HG03354 (cell line): ENCODE measurements around the gene ABCB6.

ENCODE experiments used
- ATAC-seq: cut with Tn5 transposase; IDR thresholded peaks from one replicate; pipeline ENCODE4 v1.9.1; 2021; ENCODE audit warnings: mild to moderate bottlenecking; ENCODE audit not compliant: unreplicated experiment, poor library complexity, severe bottlenecking

Gene ABCB6

DNA sequence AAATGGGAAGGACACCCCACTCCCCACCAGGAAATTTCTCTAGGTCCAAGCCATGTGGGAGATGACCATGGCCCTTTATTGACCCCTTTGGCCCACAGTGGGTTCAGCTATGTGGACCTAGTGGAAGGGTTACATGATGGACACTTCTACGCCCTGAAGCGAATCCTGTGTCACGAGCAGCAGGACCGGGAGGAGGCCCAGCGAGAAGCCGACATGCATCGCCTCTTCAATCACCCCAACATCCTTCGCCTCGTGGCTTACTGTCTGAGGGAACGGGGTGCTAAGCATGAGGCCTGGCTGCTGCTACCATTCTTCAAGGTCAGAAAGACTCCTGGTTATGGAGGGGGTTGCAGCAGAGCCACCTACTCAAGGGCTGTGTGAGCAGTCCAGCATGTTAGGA lies 27.8 kb upstream of the ABCB6 start:
- ATAC-seq, result no peak

DNA sequence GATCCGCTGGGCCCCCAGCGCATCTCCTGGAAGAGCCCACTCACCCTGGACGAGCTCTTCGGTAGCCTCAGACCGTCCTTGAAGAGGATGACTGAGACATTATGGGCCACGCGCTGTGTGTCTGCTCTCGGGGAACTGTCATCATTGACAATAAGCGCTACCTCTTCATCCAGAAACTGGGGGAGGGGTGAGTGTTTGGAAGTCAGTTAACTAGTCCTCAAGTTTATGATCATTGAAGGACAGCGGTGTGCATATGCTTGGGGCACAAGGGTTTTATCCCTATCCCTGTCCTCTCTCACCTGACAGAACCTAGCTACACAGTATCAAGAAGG lies 27.1 kb upstream of the ABCB6 start:
- ATAC-seq, result no peak

DNA sequence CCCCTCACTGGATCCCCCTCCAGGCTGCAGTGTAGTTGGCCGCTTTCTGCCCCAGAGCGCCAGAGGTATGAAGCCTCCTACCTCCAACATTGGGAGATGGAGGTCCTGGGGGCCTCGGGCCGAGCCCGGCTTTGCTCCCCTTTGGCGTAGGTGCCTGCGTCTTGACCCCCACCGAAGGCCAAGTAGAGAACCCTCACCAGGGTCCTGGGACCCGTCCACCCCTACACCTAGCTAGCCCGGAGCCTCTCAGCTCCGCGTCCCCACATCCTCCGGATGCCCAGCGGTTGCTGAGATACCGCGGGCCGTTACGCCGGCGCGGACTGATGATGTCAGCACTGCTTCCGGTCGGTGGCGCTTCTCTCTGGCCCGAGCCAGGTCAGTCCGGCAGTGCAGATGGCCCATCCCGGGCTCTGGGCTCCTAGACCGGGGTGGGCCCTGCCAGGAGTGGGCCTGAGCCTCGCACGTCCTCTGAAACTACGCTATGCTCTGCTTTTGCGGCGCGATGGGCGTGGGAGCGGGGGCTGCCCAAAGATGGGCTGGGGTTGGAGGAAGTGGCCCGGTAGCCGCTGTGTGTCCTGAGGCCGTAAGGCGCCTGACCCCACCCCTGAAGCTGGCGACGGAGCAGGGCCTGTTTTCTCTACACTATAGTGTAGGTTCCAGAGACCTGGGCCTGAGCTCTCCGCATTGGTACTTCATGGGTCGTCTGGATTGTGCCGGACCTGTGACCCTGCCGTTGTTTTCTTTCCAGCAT lies 26.6 kb upstream of the ABCB6 start, which contains the start of the genes GLB1L and STK16:
Gene GLB1L, minus strand, starts transcription at position 297 of the 751 bp plus-strand sequence. CDS start 1,871 bp downstream, outside the sequence.
Gene STK16, plus strand, starts transcription at position 332 of the 751 bp plus-strand sequence. CDS start 521 bp downstream, outside the sequence.
- peak; percentile 72 for ATAC-seq

DNA sequence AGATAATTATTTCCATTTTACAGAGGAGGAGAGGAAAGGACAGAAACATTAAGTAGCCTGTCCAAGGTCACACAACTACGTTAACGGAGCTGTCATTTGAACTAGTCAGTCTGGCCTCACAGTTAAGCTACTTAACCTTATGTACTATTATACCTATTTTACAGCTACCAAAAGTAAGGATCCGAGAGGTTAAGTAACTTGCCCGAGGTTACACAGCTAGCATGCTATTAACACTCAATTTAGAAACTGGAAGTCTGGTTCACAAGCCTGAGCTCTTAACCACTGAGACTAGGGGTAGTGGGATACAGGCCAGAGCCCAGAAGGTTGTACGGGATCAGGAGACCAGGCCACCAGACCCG lies 26.0 kb upstream of the ABCB6 start:
- ATAC-seq, result no peak

DNA sequence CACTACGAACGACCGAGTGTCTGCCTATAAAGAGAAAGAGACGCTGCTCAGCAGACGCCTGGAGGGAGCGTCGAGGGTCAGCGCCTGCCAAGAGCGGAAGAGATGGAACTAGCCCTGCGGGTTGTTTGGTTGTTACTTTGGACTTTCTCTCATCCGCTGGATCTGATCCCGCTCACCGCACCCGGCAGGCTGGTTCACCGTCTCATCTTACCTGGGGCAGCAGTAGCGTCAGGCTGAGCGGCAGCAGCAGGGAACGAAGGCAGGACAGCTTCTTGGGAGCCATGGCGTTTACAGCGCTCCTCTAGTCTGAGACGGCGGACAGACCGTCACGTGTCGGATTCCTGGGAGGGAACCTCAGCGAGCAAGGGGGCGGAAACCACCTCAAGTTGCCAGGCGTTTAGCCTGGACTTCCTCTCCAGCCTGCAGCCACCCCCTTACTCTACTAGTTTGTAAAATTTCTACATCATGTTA lies 24.6 kb upstream of the ABCB6 start:
- no peak for ATAC-seq

DNA sequence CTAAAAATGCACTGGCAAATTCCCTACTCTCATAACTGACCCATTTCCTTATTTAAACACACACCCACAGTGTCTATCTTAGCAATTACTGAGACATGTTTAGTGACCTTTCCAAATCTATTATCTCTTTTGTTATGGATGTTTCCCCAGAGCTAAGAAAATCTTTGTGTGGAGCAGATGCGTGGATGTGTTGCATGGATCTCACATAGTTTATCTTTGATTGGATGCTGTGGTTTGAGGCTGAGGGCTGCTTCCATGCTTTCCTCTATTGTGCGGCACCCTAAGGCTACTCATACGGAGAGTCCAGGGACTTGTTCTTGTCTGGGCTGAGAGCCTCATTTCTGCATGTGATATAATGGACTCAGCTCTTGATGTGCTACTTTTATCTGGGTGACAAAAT lies 15.6 kb upstream of the ABCB6 start:
- no peak for ATAC-seq

DNA sequence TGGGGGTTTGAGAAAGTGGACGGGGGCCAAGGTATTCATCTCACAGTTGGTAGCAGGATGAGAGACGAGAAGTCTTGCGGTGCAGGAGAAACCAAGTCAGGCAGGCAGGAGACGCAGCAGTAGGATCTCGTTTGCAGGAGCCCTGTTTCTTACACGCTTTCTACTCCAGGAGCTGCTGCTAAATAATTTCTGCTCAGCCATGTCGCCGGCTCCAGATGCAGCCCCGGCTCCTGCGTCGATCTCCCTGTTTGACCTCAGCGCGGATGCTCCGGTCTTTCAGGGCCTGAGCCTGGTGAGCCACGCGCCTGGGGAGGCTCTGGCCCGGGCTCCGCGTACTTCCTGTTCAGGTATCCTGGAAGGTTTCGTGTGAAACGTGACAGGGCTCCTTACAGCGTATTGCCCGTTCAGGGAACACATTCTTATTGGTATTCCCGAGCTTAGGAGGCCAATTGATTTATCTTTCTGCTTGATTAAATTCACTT lies 11.3 kb upstream of the ABCB6 start:
- ATAC-seq, result peak; percentile 18

DNA sequence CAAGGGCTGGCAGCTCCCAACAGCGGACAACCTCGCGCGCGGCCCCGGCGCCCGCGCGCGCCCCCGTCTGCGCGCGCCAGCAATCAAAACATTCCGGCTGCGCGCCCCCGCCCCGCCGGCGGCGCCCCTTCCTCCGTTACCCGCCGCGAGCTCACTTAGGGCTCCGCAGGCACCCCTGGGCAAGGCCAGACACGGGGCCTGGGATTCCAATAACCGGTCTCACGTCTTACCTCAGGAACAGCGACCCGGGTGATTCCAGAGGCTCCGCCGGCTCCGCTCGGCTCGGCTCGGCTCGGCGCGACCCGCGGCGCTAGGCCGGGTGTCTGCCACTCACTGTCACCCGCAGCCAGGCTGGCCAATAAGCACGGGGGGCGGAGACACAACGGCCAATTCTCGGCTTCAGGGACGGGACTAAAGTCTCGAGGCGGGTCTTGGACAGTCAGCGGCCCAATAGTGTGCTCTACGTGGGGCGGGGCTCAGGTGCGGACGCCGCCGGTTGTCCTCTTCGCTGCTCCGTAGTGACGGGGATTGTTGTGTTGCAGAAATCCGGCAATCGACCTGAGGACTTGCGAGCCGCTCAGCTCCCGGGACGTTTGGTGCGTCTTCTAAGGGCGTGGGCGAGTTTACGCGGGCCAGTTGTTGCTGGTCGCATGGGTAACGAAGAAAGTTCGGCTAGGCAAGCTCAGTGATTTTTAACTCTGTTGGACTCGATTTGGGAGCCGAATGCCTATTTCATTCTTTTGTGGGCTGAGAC lies 10.7 kb upstream of the ABCB6 start, which contains the start of the genes ANKZF1 and ATG9A:
Gene ANKZF1, plus strand, starts transcription at position 502 of the 754 bp plus-strand sequence. CDS start 452 bp downstream, outside the sequence.
Gene ATG9A, minus strand, starts transcription at position 332 of the 754 bp plus-strand sequence. CDS start 1,612 bp downstream, outside the sequence.
- peak; percentile 98 for ATAC-seq

DNA sequence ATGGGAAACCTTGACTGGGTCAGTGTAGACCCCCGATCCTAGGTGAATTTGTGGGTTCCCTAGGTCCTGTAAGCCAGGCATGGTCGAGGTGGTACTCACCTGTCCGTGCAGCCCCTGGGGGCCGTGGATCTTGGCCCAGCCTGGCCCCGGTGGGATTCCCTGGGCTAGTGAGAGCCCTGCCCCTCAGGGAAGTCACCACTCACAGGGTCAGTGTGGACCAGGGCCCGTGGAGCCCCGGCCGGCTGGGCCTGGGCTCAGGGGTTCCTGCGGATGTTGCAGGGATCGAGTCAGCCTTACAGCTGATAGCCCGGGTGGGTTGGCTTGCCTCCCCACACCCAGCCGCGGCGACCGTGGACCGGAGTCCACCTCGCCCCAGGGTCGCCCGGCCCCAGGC lies 10.2 kb upstream of the ABCB6 start:
- ATAC-seq, result no peak

DNA sequence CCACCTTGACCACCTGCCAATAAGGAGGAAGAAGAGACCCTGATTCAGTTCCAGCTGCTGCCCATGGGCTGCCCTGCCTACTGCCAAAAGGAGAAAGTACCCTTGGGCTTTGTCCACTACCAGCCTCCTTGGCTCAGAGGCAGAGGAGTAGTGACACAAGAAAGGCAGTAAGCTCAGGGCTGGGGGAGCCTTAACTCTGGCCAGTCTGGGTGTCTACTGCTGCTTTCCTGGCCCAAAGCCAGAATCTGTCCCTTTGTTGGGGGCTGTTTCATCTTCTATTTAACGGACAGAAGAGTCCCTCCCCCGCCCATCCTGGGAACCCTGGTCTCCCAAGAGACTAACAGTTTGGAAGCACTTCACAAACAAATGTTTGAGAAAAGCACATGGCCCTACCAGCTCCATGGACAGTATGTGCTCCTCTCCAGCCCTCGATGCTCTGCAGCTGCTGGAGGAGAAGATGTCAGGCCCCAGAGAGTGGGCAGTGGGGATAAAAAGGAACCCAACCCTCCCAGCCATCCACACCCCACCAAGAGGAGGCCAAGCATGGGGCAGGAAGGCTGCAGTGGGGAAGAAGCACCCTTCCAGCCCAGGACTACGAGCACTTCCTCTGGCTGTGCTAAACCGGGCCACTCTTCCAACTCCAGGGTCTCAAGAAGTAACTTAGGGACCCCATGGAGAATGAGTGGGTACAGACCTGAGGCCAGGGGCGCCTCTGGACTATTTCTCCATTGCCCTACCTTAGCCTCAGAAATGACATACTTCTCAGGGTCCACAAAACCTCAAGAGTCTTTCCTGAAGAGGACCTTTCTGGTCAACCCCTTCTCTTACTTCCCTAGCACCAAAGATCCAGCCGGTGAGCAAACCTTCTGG lies 9.5 kb upstream of the ABCB6 start:
- no peak for ATAC-seq

DNA sequence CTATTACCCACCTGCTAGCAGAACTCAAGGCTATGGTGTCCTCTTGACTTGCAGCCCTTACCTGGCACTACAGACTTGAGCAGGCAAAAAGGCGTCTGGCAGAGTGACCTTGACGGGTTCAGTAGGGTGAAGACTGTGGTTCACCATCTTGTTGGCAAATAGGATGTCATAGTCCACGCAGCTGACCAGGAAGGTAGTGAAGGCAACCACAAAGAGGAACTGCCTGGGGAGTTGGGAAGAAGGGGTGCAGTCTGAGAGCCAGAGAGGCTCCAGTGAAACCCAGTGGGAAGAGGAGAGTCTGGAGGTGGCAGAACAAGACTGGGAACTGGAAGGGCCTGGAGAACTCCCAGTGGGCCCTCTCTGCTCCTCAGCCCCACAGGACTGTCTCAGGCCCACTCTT lies 6.6 kb upstream of the ABCB6 start:
- ATAC-seq, result no peak

DNA sequence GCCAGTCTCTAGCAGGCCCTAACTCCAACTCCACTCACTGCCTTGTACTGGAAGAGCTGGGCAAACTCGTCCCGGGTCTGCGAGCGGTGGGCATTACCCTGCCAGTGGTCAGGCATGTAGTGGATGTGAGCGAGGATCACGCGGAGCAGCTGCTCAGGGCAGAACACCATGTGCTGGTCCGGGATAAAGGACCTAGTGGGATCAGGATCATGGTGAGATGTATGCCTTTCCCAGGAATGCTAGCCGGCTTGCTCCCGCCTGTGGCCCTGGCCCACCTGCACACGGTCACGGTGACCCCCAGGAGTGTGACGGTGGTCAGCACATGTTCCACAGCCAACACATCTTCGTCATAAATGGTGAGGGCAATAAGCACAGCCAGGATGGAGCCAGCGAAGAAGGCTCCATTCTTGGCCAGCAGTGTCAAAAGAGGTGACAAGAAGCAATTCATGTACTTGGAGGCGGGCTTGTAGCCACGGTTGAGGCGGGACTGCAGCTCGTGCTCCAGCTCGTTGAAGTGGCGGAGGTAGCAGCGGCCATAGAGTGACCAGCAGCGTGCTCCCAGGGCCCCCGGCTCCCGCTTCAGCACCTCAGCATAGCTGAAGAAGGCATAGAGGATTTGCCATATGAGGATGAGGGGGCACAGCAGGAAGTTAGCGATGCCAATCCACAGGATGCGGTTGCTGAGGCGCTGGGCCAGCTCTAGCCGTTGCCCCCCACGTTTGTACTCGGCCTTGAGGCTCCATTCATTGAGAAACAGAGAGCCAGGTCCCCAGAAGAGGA lies 5.3 kb upstream of the ABCB6 start:
- no peak for ATAC-seq

DNA sequence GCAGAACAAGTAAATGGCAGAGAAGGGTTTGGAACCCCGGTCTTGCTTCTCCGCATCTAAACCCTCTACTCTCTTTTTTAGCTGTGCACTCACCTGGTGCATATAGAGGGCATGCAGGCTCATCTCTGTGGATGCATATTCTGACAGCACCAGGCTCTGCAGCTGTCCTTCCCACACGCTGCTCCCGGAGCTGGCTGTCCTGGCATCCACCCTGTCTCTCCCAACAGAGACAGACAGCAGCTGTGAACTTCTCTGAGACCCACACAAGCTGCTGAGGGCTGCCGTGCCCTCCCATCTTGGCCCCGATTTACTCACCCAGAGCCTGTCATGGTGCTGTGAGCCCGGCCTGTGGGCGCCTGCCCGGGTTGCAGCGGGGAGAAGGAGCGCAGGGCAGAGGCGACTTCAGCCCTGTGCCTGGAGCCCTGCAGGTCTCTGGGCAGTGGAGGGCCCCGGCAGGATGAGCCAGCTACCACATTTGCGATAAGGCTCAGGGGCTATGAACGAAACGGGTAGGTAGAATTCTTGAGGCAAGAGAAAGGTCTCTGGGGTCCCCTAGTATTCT lies 3.3 kb upstream of the ABCB6 start:
- no peak for ATAC-seq

DNA sequence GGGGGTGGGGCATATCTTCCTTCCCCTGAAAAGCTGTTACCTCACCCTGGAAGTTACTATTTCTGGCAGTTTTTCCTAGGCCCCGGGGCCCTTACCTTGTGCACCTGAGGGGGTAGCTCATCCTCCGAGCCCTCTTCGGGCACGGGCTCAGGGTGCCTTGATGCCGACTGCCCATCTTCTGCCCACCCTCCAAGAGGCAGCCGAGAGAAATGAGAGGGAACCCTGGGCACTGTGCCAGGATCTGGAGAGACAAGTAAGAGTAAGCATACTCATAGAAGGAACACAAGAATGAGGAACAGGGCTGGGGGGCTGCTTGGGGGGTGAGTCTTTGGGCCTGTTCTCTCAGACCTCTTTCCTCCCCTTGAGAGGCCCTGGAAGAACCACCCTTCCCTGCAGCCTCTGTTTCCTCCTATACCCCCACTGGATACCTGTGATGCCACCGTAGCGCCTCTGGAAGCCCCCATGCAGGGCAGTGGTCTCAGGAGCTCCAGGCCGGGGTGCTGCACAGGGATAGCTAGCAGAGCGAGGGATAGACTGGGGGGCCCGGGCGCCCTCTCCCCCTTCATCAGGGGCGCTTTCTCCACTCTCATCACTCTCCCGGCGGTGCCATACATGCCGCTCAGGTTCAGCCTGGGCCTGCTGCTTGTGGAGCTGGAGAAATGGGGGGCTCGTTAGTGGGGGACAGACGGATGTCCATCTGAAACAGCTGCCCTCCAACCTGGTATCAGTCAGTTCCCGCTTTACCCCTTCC lies 2.1 kb upstream of the ABCB6 start:
- ATAC-seq, result no peak

DNA sequence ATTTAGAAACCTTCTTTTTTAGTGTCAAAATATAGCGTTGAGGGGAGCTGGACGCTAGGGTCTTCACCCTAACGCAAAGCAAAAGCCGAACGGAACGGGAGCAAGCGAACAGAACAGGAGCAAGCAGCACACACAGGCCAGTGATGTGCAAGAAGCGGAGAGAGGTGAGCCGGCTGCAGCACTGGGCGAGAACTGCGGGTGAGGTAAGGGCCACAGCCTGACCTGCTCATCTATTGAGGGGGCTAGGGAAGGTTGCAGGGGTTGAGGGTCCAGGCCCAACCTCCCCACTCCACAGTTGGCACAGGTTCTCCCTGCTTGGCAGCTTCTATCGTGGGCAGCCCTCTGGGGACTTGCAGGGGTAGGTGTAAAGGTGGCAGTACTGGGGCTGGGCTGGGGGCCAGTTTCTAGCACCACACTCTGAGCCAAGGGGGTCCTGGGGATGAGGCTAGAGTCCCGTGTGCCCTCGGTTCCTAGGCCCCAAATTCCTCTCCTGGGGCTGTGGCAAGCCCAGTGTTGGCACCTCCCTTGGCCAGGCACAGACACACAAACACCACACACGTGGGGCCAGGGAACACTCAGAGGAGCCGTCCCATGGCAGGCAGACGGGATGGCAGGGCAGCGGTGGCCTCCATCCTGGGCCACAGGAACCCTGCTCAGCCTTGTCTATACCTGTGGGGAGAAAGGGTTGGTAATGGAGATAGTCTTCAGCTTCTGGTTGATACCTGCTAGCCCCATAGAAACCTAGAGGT lies 1.2 kb upstream of the ABCB6 start:
- no peak for ATAC-seq

DNA sequence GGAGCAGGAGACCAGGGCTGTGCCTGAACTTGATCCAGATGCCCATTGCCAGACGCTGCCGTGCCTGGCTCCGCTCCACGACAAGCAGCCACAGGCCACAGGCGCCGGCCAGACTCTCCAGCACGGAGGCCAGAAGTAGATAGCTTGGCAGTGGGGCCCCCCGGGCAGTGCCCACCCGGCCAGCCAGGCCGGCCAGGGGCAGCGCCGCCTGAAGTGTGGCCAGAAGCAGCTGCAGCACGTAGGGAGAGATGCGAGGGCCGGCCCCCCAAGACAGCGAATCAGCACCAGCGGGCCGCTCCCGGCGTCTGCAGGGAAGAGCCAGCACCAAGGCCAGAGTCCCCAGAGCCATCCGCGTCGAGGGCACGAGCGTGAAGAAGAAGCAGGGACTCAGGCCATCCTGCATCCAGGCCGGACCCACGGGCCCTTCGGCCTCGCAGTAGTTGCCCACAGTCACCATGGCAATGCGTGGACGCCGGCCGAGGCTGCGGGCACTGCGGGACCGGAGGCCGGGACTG lies 484 bp downstream of the ABCB6 start:
- ATAC-seq, result peak; percentile 38

DNA sequence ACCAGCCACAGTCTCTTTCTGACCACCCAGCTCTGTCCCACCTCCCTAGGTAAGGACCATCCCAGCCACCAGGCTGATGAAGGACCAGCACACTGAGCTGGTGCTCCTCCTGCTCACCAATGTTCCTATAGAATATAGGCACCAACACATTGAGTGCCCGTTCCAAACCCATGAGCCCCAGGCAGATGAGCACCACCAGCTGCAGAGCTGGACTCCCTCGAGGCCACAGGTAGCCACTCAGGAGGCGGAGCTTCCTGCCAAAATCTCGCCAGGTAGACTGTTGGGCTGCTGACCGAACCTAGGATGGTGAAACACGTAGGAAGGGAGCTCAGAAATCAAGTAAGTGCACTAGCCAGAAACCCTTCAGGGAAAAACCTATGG lies 2.2 kb downstream of the ABCB6 start:
- no peak for ATAC-seq
